GM12891 (cell line): ENCODE results near the gene IMMP2L.

Experiments
- DNase-seq: peaks from one replicate; pipeline ENCODE4 v3.0.0; 2011; ENCODE audit warnings: low spot score; ENCODE audit not compliant: insufficient read length
- FAIRE-seq: peaks from 2 replicates; lab custom pipeline; 2011; peaks lifted over from hg19 to GRCh38; lab: Jason Lieb, UNC
- PAX5 ChIP-seq: IDR thresholded peaks from 2 replicates; pipeline ENCODE4 v1.6.1; 2011; ENCODE audit warnings: low read length, moderate library complexity, mild to moderate bottlenecking; ENCODE audit not compliant: insufficient read depth, severe bottlenecking
- POLR2A ChIP-seq: IDR thresholded peaks from 2 replicates; pipeline ENCODE4 v1.6.1; 2011; ENCODE audit warnings: low read depth, low read length, control low read depth
- POLR2AphosphoS5 ChIP-seq: IDR thresholded peaks from 2 replicates; pipeline ENCODE4 v1.6.1; 2011; ENCODE audit warnings: low read depth, low read length, control low read depth
- POU2F2 ChIP-seq: IDR thresholded peaks from 2 replicates; pipeline ENCODE4 v1.6.1; 2011; ENCODE audit warnings: low read depth, mild to moderate bottlenecking, control low read depth, low read length, moderate library complexity
- SPI1 ChIP-seq: IDR thresholded peaks from 2 replicates; pipeline ENCODE4 v1.6.1; 2011; ENCODE audit warnings: low read depth, low read length, control low read depth
- TAF1 ChIP-seq: IDR thresholded peaks from 2 replicates; pipeline ENCODE4 v1.6.1; 2011; ENCODE audit warnings: low read depth, low read length, control low read depth

Gene IMMP2L

DNA sequence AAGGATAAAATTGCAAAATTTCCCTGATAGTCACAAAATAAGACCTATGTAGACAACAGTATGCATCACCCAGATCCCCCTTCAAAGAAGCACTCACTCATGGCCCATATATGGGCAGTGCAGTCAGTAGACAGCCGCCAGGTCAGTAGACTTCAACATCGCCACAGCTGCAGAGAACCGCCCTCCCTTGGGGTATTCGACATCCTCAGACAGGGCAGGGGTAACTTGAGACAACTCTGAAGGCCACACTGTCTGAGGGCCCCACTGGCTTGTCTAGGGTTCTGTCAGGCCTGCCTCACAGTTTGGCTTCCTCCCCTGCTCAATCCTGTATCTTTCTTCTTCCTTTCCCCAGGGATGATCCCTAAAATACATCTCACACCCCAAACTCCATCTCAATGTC lies 172.3 kb downstream of the IMMP2L start:
- FAIRE-seq (no peak), DNase-seq (no peak)
- no peak for TF ChIP-seq PAX5
- no peak for TF ChIP-seq POU2F2
- no peak for TF ChIP-seq POLR2AphosphoS5
- no peak for TF ChIP-seq TAF1
- TF ChIP-seq SPI1 = no peak
- no peak for TF ChIP-seq POLR2A

DNA sequence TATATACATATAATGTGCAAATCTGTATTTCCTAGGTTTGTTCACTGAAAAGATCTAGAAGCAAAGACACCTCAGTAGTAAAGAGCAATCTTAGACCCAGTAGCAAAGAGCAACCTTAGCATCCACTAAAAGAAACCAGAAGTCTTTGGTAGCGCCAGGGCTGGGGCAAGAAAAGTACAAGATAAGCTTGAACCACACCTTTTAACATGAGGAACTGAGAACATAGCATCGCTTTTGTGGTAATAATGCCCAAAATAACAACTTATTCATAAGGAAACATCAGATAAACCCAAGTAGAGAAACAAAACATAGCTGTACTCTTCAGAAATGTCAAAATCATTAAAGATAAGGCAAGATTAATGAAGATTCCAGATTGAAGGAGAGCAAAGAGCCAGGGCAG lies 173.4 kb downstream of the IMMP2L start:
- FAIRE-seq (peak; percentile 41), DNase-seq (peak; percentile 1)
- TF ChIP-seq POLR2AphosphoS5 = no peak
- TF ChIP-seq SPI1 = peak; percentile 89
- no peak for TF ChIP-seq POLR2A

DNA sequence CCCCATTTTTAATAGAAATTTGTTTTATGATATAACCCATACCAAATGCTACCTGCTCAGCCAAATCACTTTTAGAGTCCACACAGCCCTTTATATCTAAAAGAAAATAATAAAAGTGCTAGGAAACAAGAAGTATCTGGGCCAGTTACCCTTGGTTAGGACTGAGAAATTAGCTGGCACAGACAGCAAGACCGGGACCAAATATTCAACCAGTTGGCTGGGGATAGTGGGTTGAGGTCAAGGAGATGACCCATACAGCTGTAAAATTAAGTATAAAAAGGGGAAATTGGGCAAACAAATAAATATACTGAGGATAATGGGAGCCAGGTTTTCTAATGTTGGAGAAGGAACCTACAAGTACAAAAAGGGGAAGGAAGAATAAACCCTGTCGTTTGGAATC lies 174.3 kb downstream of the IMMP2L start:
- TF ChIP-seq PAX5 (no peak), SPI1 (no peak), TAF1 (no peak), POLR2AphosphoS5 (no peak), POU2F2 (no peak), POLR2A (no peak)
- FAIRE-seq (no peak), DNase-seq (no peak)

DNA sequence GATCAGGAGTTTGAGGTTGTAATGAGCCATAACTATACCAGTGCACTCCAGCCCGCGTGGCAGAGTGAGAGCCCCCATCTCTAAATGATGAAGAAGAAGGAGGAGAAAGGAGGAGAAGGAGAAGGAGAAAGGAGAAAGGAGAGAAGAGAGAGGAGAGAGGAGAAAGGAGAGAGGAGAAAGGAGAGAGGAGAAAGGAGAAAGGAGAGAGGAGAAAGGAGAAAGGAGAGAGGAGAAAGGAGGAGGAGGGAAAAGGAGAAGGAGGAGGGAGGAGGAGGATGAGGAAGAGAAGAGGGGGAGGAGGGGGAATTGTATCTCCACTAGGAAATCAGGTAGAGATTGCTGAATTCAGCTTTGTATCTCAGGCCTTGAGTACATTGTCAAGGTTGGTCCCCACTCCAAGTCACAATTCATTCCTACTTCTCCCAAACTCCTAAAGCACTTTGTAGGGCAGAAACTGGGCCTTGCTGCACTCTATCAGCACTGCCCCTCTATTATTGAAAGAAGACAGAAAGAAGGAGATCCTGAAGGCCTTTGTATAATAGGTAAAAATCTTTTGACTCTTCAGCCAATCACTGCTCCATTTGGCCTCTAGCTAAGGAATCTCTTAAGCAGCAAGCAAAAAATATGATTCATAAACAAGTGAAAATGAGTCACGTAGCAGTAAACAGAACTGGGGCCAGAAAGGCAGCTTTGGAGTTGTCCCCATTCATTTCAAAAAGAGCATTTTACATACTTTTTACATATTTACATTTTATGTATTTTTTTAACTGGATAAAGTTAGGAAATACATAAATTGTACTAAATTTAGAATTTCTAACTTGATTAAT lies 178.0 kb downstream of the IMMP2L start:
- FAIRE-seq (no peak), DNase-seq (no peak)
- TF ChIP-seq PAX5 = no peak
- TF ChIP-seq POU2F2 = no peak
- no peak for TF ChIP-seq POLR2AphosphoS5
- TF ChIP-seq POLR2A = no peak

DNA sequence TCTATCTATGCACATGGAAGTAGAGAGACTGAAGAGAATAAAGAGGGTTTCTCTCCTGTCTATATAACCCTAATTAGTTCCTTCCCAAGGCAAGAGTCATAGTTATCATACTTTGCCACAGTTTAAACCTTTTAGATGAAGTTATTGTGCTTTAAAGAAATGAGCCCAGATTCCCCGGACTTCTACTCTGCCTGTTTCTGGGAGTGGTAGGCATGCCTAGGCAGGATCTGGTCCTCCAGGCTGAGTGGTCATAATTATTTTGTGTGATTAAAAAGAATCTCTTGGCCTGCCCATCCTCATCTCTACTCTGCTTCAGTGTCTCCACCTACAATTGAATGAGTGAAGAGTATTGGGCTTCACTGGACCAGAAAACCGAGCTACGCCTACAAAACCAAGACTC lies 179.2 kb downstream of the IMMP2L start:
- DNase-seq (no peak), FAIRE-seq (no peak)
- no peak for TF ChIP-seq TAF1
- TF ChIP-seq PAX5 = no peak
- TF ChIP-seq POLR2A = no peak
- no peak for TF ChIP-seq SPI1
- no peak for TF ChIP-seq POLR2AphosphoS5
- TF ChIP-seq POU2F2 = no peak

DNA sequence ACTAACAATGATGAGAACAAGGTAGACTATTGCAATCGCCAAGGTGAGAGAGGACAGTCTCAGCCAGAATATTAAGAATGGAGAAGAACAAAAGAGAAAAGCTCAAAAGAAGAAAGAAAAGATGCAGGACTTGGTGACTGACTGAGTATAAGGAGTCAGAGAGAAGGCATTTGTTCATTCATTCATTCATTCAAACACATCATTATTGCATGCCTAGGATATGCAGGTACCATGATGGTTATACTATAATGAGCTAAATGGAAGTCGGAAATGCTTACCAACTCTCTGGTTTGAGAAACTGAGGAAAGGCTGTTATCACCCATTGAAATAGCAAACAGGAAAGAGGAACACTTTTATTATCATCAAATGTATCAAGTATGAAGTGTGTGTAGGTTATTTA lies 180.7 kb downstream of the IMMP2L start:
- DNase-seq (no peak), FAIRE-seq (no peak)
- TF ChIP-seq POLR2A = no peak
- TF ChIP-seq POLR2AphosphoS5 = no peak
- TF ChIP-seq POU2F2 = no peak
- TF ChIP-seq TAF1 = no peak
- TF ChIP-seq PAX5 = no peak
- no peak for TF ChIP-seq SPI1

DNA sequence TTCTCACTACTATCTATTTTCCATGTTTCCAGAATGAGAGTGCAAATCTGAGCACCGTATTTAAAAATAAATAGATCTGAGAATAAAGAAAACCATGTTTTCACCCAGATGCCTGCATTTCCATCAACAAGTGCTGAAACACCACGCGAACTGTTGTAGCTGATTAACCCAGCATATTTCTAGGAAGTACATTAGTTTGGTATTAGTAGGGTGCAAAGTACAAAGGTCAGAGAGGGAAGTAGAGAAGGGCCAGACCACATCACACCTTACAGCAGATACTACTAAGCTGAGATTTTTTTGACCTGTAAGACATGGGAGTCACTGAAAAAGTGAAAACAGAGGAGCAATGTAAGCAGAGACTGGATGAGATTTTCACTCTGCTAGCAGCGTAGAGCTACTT lies 181.3 kb downstream of the IMMP2L start:
- DNase-seq (no peak), FAIRE-seq (no peak)
- no peak for TF ChIP-seq PAX5
- no peak for TF ChIP-seq POLR2A
- no peak for TF ChIP-seq POU2F2
- TF ChIP-seq TAF1 = no peak
- TF ChIP-seq POLR2AphosphoS5 = no peak

DNA sequence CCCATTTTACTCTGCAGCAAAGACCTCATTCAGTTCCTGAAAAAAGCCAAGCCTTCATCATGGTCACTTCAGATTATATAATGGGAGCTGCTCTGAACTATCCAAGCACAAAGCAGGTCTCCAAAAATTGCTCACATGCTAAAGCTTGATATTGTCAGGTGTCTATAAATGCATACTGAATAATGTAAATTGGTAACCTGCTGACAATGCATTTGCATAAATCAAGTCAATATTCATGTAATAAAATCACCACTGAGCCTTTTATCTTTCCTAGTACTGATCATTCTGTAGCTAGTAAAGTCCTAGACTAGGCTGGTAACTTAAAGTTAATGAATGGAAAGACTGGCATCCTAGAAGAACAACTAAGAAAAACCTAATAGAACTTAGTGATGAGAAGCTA lies 188.3 kb downstream of the IMMP2L start:
- no peak for TF ChIP-seq SPI1
- no peak for TF ChIP-seq PAX5
- no peak for TF ChIP-seq POLR2AphosphoS5
- TF ChIP-seq TAF1 = no peak
- TF ChIP-seq POU2F2 = no peak
- no peak for TF ChIP-seq POLR2A
- DNase-seq (no peak), FAIRE-seq (no peak)

DNA sequence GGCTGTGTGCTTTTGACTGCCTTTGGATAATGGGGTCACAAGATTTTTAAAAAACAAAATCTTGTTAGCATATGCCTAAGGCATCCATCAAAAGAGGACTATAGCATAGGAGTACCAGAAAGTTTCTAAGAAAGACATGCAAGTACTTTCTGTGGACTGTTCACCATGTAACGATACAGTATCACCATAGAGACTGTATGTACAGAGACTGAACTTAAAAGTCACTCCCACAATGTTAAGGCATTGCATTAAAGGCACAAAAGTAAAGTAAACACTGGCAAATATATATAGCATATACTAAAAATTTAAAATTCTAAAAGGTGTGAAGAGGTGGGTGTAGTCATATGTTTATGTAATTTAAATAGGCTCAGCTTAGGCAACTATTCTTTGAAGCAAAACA lies 190.9 kb downstream of the IMMP2L start:
- FAIRE-seq (no peak), DNase-seq (no peak)
- no peak for TF ChIP-seq POLR2AphosphoS5
- TF ChIP-seq TAF1 = no peak
- no peak for TF ChIP-seq POU2F2
- no peak for TF ChIP-seq SPI1
- TF ChIP-seq POLR2A = no peak
- TF ChIP-seq PAX5 = no peak

DNA sequence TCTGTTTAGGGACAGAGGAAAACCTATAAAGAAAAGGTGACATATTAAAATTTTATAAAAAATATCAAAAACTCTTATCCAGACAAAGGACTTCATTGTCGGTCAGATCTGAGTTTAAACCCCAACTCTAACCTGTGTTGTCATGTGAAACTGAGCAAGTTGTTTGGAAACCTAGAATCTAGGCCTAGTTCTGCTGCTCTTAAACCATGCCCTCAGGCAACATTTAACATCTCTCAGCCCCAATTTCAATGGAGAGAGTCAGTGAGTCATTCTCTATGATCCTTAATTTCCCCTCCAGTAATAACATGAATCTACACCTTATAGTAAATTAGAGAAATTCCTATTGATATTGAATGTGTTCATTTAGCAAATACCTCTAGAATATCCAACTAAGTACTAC lies 192.3 kb downstream of the IMMP2L start:
- TF ChIP-seq PAX5 = no peak
- TF ChIP-seq POU2F2 = no peak
- FAIRE-seq (no peak), DNase-seq (no peak)
